GM23338 (cell line): ENCODE data around the gene LMBRD1.

Experiments used
- CREB1 ChIP-seq: fragments of 250-450 bp; sonication (Bioruptor Pico); IDR thresholded peaks from 2 replicates; pipeline ENCODE4 v1.5.0; 2020; ENCODE audit warnings: low read depth, mild to moderate bottlenecking, moderate library complexity
- EZH2 ChIP-seq: fragments of 200-600 bp; sonication (generic); IDR thresholded peaks from one replicate; pipeline ENCODE4 v1.8.0; 2017; ENCODE audit warnings: antibody characterized with exemption, mild to moderate bottlenecking, low read depth; ENCODE audit not compliant: unreplicated experiment
- EZH2phosphoT487 ChIP-seq: fragments of 200-600 bp; sonication (generic); IDR thresholded peaks from one replicate; pipeline ENCODE4 v1.8.1; 2018; ENCODE audit warnings: antibody characterized with exemption; ENCODE audit not compliant: unreplicated experiment
- POLR2AphosphoS5 ChIP-seq: IDR thresholded peaks from 2 replicates; pipeline ENCODE4 v1.6.1; 2016; ENCODE audit warnings: antibody characterized with exemption, low read depth
- ZNF114 ChIP-seq: fragments of 250-450 bp; sonication (Bioruptor Pico); IDR thresholded peaks from 2 replicates; pipeline ENCODE4 v1.5.0; 2020; ENCODE audit warnings: mild to moderate bottlenecking, moderate library complexity
- TF ChIP-seq, protein P1 (sequence below), 2 experiments: fragments of 200-600 bp in 1 of 2; sonication (generic) in 1 of 2; conservative IDR thresholded peaks; 2 replicates each; pipeline versions ENCODE4 v1.5.1 to v1.6.1; 2016 to 2017; ENCODE audit warnings: antibody characterized with exemption in 2 of 2, low read depth in 2 of 2, mild to moderate bottlenecking in 2 of 2, moderate library complexity in 1 of 2
- TF ChIP-seq, protein P2 (sequence below): IDR thresholded peaks from one replicate; pipeline ENCODE4 v1.6.1; 2018; ENCODE audit warnings: antibody characterized with exemption; ENCODE audit not compliant: unreplicated experiment

DNA sequence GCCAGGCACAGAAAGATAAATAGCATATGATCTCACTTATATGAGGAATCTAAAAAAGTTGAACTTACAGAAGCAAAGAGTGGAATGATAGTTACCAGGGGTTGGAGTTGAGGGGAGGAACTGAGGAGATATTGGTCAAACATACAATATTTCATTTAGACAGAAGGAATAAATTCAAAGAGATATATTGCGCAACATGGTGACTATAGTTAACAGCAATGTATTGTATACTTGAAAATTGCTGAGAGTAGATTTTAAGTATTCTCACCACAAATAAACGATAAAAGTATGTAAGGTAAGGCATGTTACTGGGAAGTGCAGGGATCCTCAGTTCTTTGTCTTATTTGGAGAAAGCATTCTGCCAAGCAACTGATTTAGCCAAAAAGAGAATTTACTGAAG lies 171.9 kb downstream of the LMBRD1 start:
- TF ChIP-seq EZH2phosphoT487 = no peak
- TF ChIP-seq, protein P1, sequence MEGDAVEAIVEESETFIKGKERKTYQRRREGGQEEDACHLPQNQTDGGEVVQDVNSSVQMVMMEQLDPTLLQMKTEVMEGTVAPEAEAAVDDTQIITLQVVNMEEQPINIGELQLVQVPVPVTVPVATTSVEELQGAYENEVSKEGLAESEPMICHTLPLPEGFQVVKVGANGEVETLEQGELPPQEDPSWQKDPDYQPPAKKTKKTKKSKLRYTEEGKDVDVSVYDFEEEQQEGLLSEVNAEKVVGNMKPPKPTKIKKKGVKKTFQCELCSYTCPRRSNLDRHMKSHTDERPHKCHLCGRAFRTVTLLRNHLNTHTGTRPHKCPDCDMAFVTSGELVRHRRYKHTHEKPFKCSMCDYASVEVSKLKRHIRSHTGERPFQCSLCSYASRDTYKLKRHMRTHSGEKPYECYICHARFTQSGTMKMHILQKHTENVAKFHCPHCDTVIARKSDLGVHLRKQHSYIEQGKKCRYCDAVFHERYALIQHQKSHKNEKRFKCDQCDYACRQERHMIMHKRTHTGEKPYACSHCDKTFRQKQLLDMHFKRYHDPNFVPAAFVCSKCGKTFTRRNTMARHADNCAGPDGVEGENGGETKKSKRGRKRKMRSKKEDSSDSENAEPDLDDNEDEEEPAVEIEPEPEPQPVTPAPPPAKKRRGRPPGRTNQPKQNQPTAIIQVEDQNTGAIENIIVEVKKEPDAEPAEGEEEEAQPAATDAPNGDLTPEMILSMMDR (conservative IDR thresholded peaks at IDR 0.05; ENCODE audit: low read depth in 2 of 2) = no peak
- no peak for TF ChIP-seq EZH2
- TF ChIP-seq, protein P2, sequence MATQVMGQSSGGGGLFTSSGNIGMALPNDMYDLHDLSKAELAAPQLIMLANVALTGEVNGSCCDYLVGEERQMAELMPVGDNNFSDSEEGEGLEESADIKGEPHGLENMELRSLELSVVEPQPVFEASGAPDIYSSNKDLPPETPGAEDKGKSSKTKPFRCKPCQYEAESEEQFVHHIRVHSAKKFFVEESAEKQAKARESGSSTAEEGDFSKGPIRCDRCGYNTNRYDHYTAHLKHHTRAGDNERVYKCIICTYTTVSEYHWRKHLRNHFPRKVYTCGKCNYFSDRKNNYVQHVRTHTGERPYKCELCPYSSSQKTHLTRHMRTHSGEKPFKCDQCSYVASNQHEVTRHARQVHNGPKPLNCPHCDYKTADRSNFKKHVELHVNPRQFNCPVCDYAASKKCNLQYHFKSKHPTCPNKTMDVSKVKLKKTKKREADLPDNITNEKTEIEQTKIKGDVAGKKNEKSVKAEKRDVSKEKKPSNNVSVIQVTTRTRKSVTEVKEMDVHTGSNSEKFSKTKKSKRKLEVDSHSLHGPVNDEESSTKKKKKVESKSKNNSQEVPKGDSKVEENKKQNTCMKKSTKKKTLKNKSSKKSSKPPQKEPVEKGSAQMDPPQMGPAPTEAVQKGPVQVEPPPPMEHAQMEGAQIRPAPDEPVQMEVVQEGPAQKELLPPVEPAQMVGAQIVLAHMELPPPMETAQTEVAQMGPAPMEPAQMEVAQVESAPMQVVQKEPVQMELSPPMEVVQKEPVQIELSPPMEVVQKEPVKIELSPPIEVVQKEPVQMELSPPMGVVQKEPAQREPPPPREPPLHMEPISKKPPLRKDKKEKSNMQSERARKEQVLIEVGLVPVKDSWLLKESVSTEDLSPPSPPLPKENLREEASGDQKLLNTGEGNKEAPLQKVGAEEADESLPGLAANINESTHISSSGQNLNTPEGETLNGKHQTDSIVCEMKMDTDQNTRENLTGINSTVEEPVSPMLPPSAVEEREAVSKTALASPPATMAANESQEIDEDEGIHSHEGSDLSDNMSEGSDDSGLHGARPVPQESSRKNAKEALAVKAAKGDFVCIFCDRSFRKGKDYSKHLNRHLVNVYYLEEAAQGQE = no peak
- TF ChIP-seq CREB1 = no peak
- TF ChIP-seq POLR2AphosphoS5 = no peak
- no peak for TF ChIP-seq ZNF114 (CRISPR knock-in tag)
